AG04449 (cell line): ENCODE measurements around the gene OR52A5.

Source experiments
- CTCF ChIA-PET: fragments of 350-600 bp; formaldehyde crosslinking; extraction: SDS; loops from one replicate; lab custom pipeline; 2021; ENCODE audit warnings: antibody characterized with exemption; lab: Yijun Ruan, JAX
- POLR2A ChIA-PET: fragments of 400-600, 350-600 bp; formaldehyde crosslinking; extraction: SDS; loops from one replicate; lab custom pipeline; 2020; ENCODE audit warnings: antibody characterized with exemption, inconsistent platforms; lab: Yijun Ruan, JAX
- DNase-seq: peaks from one replicate; pipeline ENCODE4 v3.0.0-alpha.2; 2010; ENCODE audit warnings: low read depth, low spot score
- H3K4me3 ChIP-seq: 2 replicates; pipeline ENCODE4 v1.5.1; 2011; ENCODE audit warnings: low read depth, mild to moderate bottlenecking, control low read depth, low read length
- CTCF ChIP-seq: IDR thresholded peaks from one replicate; pipeline ENCODE4 v1.5.1; 2011; ENCODE audit warnings: mild to moderate bottlenecking, moderate library complexity, low read length, control low read depth, inconsistent platforms; ENCODE audit not compliant: insufficient read depth; ENCODE audit errors: missing control alignments

The OR52A5 gene

GRCh38 chr11:5136261-5136660 lies 1.9 kb downstream of the OR52A5 start:
- CTCF ChIA-PET, result no interaction called here
- no peak overlapping the region for H3K4me3 ChIP-seq
- POLR2A ChIA-PET, result no interaction called here
- DNase-seq, result no peak
- TF ChIP-seq CTCF, result no peak

GRCh38 chr11:5131584-5132335 lies 6.4 kb downstream of the OR52A5 start:
- TF ChIP-seq CTCF, result no peak
- CTCF ChIA-PET, result no interaction called here
- H3K4me3 ChIP-seq, result no peak overlapping the region
- no peak for DNase-seq
- POLR2A ChIA-PET, result no interaction called here

GRCh38 chr11:5129457-5129877 lies 8.7 kb downstream of the OR52A5 start:
- ChIA-PET CTCF (interaction anchor here (1.3 kb wide), 1 partner anchor 241 kb away, joined by 6 read pairs; no protein-coding TSS in a partner anchor), POLR2A (no interaction called here)
- H3K4me3 ChIP-seq, result no peak overlapping the region
- no peak for TF ChIP-seq CTCF
- no peak for DNase-seq

- H3K4me3 ChIP-seq, result no peak overlapping the region
- ChIA-PET POLR2A (no interaction called here), CTCF (interaction anchor here (0.8 to 4.1 kb wide), 14 partner anchors 11 to 498 kb away, joined by 3 to 56 read pairs (median 5); partner anchors contain the start of genes OR51M1 and OR52A5)
- DNase-seq, result no peak
- TF ChIP-seq CTCF, result no peak
These were observed 13.1 kb downstream of the OR52A5 start for GRCh38 chr11:5124891-5125620.

- DNase-seq, result peak; percentile 28
- ChIA-PET POLR2A (no interaction called here), CTCF (interaction anchor here (0.5 to 4.1 kb wide), 19 partner anchors 10 to 1820 kb away, joined by 3 to 56 read pairs (median 3); partner anchors contain the start of genes OR51D1, OR51M1 and OR52A5)
- no peak overlapping the region for H3K4me3 ChIP-seq
- TF ChIP-seq CTCF, result peak; percentile 78
These were observed 14.2 kb downstream of the OR52A5 start for GRCh38 chr11:5123802-5124521.
